PFSK-1 (cell line): Measurements from ENCODE around the gene MTA3.

Experiments used
- FOXP2 ChIP-seq: optimal IDR thresholded peaks from 2 replicates; pipeline ENCODE3; 2011; ENCODE audit warnings: borderline replicate concordance, control low read depth, inconsistent platforms; ENCODE audit not compliant: insufficient read depth; ENCODE audit errors: extremely low read length, extremely low read depth
- POLR2AphosphoS5 ChIP-seq: IDR thresholded peaks from 2 replicates; pipeline ENCODE4 v1.6.1; 2012; ENCODE audit warnings: low read depth, mild to moderate bottlenecking, control low read depth, low read length, moderate library complexity
- SIN3A ChIP-seq: IDR thresholded peaks from 2 replicates; pipeline ENCODE4 v1.6.1; 2012; ENCODE audit warnings: mild to moderate bottlenecking, low read length, moderate library complexity, borderline replicate concordance; ENCODE audit not compliant: insufficient read depth
- TAF1 ChIP-seq: IDR thresholded peaks from 2 replicates; pipeline ENCODE4 v1.6.1; 2012; ENCODE audit warnings: low read length, control low read depth, borderline replicate concordance; ENCODE audit not compliant: insufficient read depth
- TF ChIP-seq, protein P1 (sequence below), 2 experiments: IDR thresholded peaks; 2 replicates each; pipeline versions ENCODE4 v1.6.1 to v1.8.0; 2011 to 2012; ENCODE audit warnings: low read depth in 2 of 2, low read length in 2 of 2, control low read depth in 1 of 2, inconsistent platforms in 1 of 2, mild to moderate bottlenecking in 1 of 2, moderate library complexity in 1 of 2; ENCODE audit not compliant: insufficient read depth in 1 of 2

The MTA3 gene

DNA sequence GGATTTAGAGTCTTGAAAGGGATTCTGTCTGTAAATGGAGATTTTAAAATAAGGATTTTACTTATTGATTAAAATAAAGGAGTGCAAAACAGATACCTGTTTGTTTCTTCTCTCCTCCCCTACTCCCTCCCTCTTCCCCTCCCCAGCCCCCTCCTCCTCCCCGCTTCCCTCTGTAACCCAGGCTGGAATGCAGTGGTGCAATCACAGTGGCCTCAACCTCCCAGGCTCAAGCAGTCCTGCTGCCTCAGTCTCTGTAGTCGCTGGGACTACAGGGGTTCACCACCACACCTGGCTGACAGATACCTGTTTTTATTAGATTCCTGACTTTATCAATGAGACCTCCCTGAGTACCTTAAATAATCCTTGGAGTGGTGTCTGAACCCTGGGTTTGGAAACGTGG is 138.4 kb downstream of the MTA3 start:
- TF ChIP-seq, protein P1, sequence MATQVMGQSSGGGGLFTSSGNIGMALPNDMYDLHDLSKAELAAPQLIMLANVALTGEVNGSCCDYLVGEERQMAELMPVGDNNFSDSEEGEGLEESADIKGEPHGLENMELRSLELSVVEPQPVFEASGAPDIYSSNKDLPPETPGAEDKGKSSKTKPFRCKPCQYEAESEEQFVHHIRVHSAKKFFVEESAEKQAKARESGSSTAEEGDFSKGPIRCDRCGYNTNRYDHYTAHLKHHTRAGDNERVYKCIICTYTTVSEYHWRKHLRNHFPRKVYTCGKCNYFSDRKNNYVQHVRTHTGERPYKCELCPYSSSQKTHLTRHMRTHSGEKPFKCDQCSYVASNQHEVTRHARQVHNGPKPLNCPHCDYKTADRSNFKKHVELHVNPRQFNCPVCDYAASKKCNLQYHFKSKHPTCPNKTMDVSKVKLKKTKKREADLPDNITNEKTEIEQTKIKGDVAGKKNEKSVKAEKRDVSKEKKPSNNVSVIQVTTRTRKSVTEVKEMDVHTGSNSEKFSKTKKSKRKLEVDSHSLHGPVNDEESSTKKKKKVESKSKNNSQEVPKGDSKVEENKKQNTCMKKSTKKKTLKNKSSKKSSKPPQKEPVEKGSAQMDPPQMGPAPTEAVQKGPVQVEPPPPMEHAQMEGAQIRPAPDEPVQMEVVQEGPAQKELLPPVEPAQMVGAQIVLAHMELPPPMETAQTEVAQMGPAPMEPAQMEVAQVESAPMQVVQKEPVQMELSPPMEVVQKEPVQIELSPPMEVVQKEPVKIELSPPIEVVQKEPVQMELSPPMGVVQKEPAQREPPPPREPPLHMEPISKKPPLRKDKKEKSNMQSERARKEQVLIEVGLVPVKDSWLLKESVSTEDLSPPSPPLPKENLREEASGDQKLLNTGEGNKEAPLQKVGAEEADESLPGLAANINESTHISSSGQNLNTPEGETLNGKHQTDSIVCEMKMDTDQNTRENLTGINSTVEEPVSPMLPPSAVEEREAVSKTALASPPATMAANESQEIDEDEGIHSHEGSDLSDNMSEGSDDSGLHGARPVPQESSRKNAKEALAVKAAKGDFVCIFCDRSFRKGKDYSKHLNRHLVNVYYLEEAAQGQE (IDR thresholded peaks at IDR 0.05; ENCODE audit: insufficient read depth in 1 of 2, low read depth in 2 of 2, low read length in 2 of 2): no peak
- TF ChIP-seq POLR2AphosphoS5 (no peak), TAF1 (no peak), FOXP2 (no peak), SIN3A (no peak)

DNA sequence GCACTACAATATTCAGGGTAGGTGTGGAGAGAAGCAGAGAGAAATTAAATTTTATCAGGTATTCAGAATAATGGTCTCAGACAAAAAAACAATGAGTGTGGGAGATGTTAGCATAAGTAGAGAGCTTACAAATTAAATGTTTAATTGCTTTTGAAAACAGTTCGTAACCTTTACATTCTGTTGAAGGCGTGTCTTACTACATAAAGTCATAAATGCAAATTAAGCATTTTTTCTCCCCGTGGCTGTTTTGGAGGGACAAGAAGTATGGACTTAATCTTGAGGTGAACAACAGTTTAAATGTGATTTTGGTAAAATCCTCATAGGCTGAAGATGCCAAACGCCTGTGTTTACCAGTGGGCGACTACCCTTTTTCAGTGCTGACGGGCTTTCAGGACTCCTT is 139.7 kb downstream of the MTA3 start:
- TF ChIP-seq, protein P1 (IDR thresholded peaks at IDR 0.05; ENCODE audit: insufficient read depth in 1 of 2, low read depth in 2 of 2, low read length in 2 of 2): no peak
- TF ChIP-seq FOXP2 (no peak), SIN3A (no peak), TAF1 (no peak), POLR2AphosphoS5 (no peak)

DNA sequence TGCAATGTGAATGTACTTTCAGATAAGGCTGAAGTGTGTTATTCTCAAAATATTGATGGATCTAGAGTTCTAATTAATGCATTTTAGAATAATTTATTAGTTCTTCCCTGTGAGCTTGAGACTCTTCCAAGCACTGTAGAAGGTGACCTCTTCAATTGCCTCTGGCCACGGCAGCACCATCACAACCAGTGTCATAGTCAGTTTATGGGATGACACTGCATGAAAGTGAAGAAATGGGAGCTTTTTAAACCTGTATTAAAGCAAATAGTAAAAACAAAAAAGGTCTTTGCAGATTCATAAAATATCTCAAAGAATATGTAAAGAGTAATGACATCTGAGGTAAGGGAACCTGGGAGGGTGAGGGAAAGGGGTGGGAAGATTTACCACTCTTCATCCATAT is 143.5 kb downstream of the MTA3 start:
- no peak for TF ChIP-seq TAF1

DNA sequence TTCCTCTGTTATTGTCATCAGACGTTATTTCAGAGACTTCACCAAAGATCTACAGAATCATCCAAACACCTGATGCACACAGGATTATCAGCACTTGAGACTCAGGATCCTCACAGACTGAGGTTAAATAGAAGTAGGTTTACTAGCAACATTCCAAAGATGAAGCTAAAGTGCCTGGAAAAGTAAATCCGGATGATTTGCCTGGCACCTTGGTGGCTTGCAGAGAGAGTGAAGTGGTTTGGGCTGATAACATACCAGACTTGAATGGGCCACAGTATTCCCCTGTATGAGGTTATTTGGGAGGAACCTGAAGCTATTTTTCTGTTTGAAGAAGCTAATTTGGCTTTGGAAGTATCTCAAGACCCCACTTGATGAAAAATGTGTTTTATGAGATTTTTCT is 144.5 kb downstream of the MTA3 start:
- TF ChIP-seq FOXP2: no peak
- TF ChIP-seq, protein P1 (IDR thresholded peaks at IDR 0.05; ENCODE audit: insufficient read depth in 1 of 2, low read depth in 2 of 2, low read length in 2 of 2): no peak

DNA sequence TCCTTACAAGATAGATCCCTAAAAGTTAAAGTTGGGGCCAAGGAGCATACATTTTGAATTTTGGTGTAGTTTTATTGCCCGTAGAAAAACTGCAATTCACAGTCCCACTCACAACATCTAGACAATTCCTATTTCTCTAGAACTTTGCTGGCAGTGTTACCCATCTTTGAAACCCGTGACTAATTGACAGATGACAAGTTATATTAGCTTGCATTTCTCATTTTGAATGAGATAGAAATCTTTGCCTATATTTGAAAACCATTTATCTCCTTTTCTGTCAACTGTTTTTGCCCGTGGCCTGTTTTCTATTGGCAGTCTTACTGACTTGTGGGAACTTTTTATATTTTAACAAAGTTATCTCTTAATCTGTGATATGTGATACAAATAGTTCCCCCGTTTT is 145.5 kb downstream of the MTA3 start:
- TF ChIP-seq SIN3A (no peak), POLR2AphosphoS5 (no peak), FOXP2 (no peak), TAF1 (no peak)
- TF ChIP-seq, protein P1 (IDR thresholded peaks at IDR 0.05; ENCODE audit: insufficient read depth in 1 of 2, low read depth in 2 of 2, low read length in 2 of 2): no peak

DNA sequence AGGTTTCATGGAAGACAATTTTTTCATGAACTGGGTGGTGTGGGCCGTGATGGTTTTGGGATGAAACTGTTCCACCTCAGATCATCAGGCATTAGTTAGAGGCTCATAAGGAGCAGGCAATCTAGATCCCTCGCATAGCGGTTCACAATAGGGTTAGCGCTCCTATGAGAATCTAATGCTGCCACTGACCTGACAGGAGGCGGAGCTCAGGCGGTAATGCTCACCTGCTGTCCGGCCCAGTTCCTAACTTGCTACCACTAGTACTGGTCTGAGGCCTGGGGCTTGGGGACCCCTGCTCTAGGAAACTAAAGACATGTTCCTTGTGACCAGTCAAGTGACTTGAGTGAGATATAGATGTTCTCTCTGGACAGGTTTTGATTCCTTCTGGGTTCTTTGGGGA is 146.3 kb downstream of the MTA3 start:
- no peak for TF ChIP-seq POLR2AphosphoS5
- no peak for TF ChIP-seq TAF1
- TF ChIP-seq, protein P1 (IDR thresholded peaks at IDR 0.05; ENCODE audit: insufficient read depth in 1 of 2, low read depth in 2 of 2, low read length in 2 of 2): no peak
